Fibroblast of lung (primary cell): Measurements from ENCODE around the gene CD276. TPM values are rescaled to one million over a fixed set of nuclear protein-coding genes. Genes with fewer than 3 reads are reported as not detected.

Experiments used
- DNase-seq, 2 donors: peaks; one replicate each; pipeline versions ENCODE4 v3.0.0 to v3.0.0-alpha.2; 2010; ENCODE audit warnings: low read depth in 2 of 2
- H2AFZ ChIP-seq: 2 replicates; pipeline ENCODE4 v1.5.1; 2012; ENCODE audit warnings: low read length, control low read depth, inconsistent platforms
- H3K27ac ChIP-seq: 2 replicates; pipeline ENCODE4 v1.5.1; 2011; ENCODE audit warnings: low read length, control low read depth; ENCODE audit not compliant: insufficient read depth
- H3K27me3 ChIP-seq: 2 replicates; pipeline ENCODE4 v1.5.1; 2011; ENCODE audit warnings: mild to moderate bottlenecking, low read length; ENCODE audit not compliant: control insufficient read depth, insufficient read depth
- H3K36me3 ChIP-seq: 2 replicates; pipeline ENCODE4 v1.5.1; 2011; ENCODE audit warnings: low read length; ENCODE audit not compliant: control insufficient read depth, insufficient read depth
- H3K4me1 ChIP-seq: 2 replicates; pipeline ENCODE4 v1.5.1; 2011; ENCODE audit warnings: low read length; ENCODE audit not compliant: control insufficient read depth, insufficient read depth; ENCODE audit errors: extremely low read depth
- H3K4me2 ChIP-seq: 2 replicates; pipeline ENCODE4 v1.5.1; 2011; ENCODE audit warnings: low read length, control low read depth; ENCODE audit not compliant: insufficient read depth; ENCODE audit errors: extremely low read depth
- H3K4me3 ChIP-seq, 4 experiments: fragments of 200-600 bp in 1 of 4; sonication (generic) in 1 of 4; replicated peaks in 1 of 4; 2 replicates each; pipeline ENCODE4 v1.5.1; 2011 to 2016; ENCODE audit warnings: low read length in 4 of 4, low read depth in 3 of 4, mild to moderate bottlenecking in 3 of 4, control low read depth in 2 of 4, inconsistent platforms in 1 of 4, mixed read lengths in 1 of 4; ENCODE audit not compliant: insufficient read depth in 1 of 4; ENCODE audit errors: control extremely low read depth in 1 of 4
- H3K79me2 ChIP-seq: 2 replicates; pipeline ENCODE4 v1.5.1; 2012; ENCODE audit warnings: mild to moderate bottlenecking, low read length, inconsistent platforms; ENCODE audit not compliant: control insufficient read depth, insufficient read depth
- H3K9ac ChIP-seq: 2 replicates; pipeline ENCODE4 v1.5.1; 2011; ENCODE audit warnings: mild to moderate bottlenecking, low read length, control low read depth; ENCODE audit not compliant: insufficient read depth
- H3K9me3 ChIP-seq: 2 replicates; pipeline ENCODE4 v1.5.1; 2012; ENCODE audit warnings: low read depth, low read length; ENCODE audit not compliant: control insufficient read depth, insufficient read depth
- H4K20me1 ChIP-seq: 2 replicates; pipeline ENCODE4 v1.5.1; 2011; ENCODE audit warnings: low read length; ENCODE audit not compliant: control insufficient read depth, insufficient read depth; ENCODE audit errors: extremely low read depth
- EZH2 ChIP-seq: IDR thresholded peaks from 2 replicates; pipeline ENCODE4 v1.5.1; 2012; ENCODE audit warnings: low read length, control low read depth, mild to moderate bottlenecking; ENCODE audit errors: missing control alignments
- polyA plus RNA-seq, 2 donors: library from polyadenylated mRNA; depleted of rRNA in 1 of 2; stranded (reverse) in 1 of 2; unstranded in 1 of 2; fragments of >200 nt; gene quantifications; 2 replicates each; pipeline ENCODE4 v1.2.1, GENCODE V29; 2011 to 2012; ENCODE audit warnings: missing spikeins in 1 of 2
- total RNA-seq: library from RNA; depleted of rRNA; stranded (reverse); fragments of >200 nt; gene quantifications from 2 replicates; pipeline ENCODE4 v1.2.1, GENCODE V29; 2014
- TF ChIP-seq, protein P1 (sequence below), 2 donors: IDR thresholded peaks in 1 of 2; conservative IDR thresholded peaks in 1 of 2; 1 replicate in 1 of 2; 2 replicates in 1 of 2; pipeline ENCODE4 v1.5.1; 2011 to 2012; ENCODE audit warnings: low read length in 2 of 2, control low read depth in 1 of 2, inconsistent platforms in 1 of 2, low read depth in 1 of 2, mild to moderate bottlenecking in 1 of 2

CD276 gene
- total and polyA plus RNA-seq, 2 donors (not counting 1 experiment from before 2014, with no cell fraction given) = 88.5 to 103 TPM

DNA sequence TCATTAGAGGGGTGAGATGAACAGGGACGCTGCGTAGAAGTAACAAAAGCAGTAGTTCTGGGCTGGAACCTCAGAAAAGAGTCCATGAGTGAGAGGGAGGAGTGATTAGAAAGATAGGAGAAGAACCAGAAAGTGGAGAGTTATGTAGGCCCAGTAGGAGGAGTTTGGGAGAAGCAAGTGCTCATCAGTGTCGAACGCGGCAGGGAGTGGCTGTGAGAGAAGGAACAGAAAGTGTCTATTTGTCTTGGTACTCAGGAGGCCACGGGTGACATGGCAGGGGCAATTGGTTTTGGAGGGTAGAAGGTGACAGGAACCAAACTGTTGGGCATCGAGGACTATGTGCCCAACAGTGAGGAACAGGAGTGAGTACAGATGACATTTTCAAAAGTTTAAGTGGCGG is 70.3 kb downstream of the CD276 start:
- Histone ChIP-seq H3K4me2 (no peak overlapping the region), H3K4me1 (no peaks in the 10 kb centered on the region), H3K4me3 (no peak overlapping the region), H3K36me3 (no peaks in the 10 kb centered on the region), H3K9me3 (no peaks in the 10 kb centered on the region), H4K20me1 (no peaks in the 10 kb centered on the region), H2AFZ (no peak overlapping the region), H3K27me3 (peaks cover 25% of the 10 kb centered on the region), H3K79me2 (no peaks in the 10 kb centered on the region), H3K9ac (no peak overlapping the region), H3K27ac (no peak overlapping the region)
- DNase-seq = no peak
- TF ChIP-seq, protein P1, sequence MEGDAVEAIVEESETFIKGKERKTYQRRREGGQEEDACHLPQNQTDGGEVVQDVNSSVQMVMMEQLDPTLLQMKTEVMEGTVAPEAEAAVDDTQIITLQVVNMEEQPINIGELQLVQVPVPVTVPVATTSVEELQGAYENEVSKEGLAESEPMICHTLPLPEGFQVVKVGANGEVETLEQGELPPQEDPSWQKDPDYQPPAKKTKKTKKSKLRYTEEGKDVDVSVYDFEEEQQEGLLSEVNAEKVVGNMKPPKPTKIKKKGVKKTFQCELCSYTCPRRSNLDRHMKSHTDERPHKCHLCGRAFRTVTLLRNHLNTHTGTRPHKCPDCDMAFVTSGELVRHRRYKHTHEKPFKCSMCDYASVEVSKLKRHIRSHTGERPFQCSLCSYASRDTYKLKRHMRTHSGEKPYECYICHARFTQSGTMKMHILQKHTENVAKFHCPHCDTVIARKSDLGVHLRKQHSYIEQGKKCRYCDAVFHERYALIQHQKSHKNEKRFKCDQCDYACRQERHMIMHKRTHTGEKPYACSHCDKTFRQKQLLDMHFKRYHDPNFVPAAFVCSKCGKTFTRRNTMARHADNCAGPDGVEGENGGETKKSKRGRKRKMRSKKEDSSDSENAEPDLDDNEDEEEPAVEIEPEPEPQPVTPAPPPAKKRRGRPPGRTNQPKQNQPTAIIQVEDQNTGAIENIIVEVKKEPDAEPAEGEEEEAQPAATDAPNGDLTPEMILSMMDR (conservative IDR thresholded peaks at IDR 0.05 in 1 of 2, IDR thresholded peaks at IDR 0.05 in 1 of 2; ENCODE audit: low read depth in 1 of 2, low read length in 2 of 2) = no peak
- TF ChIP-seq EZH2 = no peak

GRCh38 chr15:73755481-73755880 is 71.3 kb downstream of the CD276 start:
- no peak for DNase-seq
- Histone ChIP-seq H3K4me1 (no peaks in the 10 kb centered on the region), H4K20me1 (no peaks in the 10 kb centered on the region), H2AFZ (no peak overlapping the region), H3K27me3 (peaks cover 26% of the 10 kb centered on the region), H3K4me2 (no peak overlapping the region), H3K9me3 (no peaks in the 10 kb centered on the region), H3K36me3 (no peaks in the 10 kb centered on the region), H3K9ac (no peak overlapping the region), H3K27ac (no peak overlapping the region), H3K4me3 (no peak overlapping the region), H3K79me2 (no peaks in the 10 kb centered on the region)
- TF ChIP-seq EZH2 = no peak
- TF ChIP-seq, protein P1 (conservative IDR thresholded peaks at IDR 0.05 in 1 of 2, IDR thresholded peaks at IDR 0.05 in 1 of 2; ENCODE audit: low read depth in 1 of 2, low read length in 2 of 2) = no peak

- H3K27ac ChIP-seq = no peak overlapping the region
- H4K20me1 ChIP-seq = no peaks in the 10 kb centered on the region
- H3K4me3 ChIP-seq = no peak overlapping the region
- H3K4me2 ChIP-seq = no peak overlapping the region
- peaks cover 27% of the 10 kb centered on the region for H3K27me3 ChIP-seq
- no peaks in the 10 kb centered on the region for H3K9me3 ChIP-seq
- H3K4me1 ChIP-seq = no peaks in the 10 kb centered on the region
- H2AFZ ChIP-seq = no peak overlapping the region
- H3K79me2 ChIP-seq = no peaks in the 10 kb centered on the region
- no peak overlapping the region for H3K9ac ChIP-seq
- DNase-seq = no peak
- TF ChIP-seq, protein P1 (conservative IDR thresholded peaks at IDR 0.05 in 1 of 2, IDR thresholded peaks at IDR 0.05 in 1 of 2; ENCODE audit: low read depth in 1 of 2, low read length in 2 of 2) = no peak
- TF ChIP-seq EZH2 = no peak
- no peaks in the 10 kb centered on the region for H3K36me3 ChIP-seq
Observed at GRCh38 chr15:73755946-73756345, 71.8 kb downstream of the CD276 start.
